Coronary artery (tissue), 2 donors: ENCODE results near the gene PFKM.

Experiments
- DNase-seq: peaks from one replicate; pipeline ENCODE4 v3.0.0-alpha.2; 2017; ENCODE audit warnings: low spot score
- H3K27ac ChIP-seq, 2 donors: fragments of 200-600 bp; sonication (generic); one replicate each; pipeline ENCODE4 v1.5.1; 2016 to 2019
- H3K4me3 ChIP-seq: fragments of 200-600 bp; sonication (generic); 2 replicates; pipeline ENCODE4 v1.5.1; 2016; ENCODE audit warnings: mild to moderate bottlenecking, moderate library complexity
- CTCF ChIP-seq: fragments of 200-600 bp; sonication (generic); IDR thresholded peaks from one replicate; pipeline ENCODE4 v1.5.1; 2019; ENCODE audit warnings: antibody characterized with exemption

Gene PFKM

GRCh38 chr12:48194799-48195201 is 75.6 kb downstream of the PFKM start:
- no peak for DNase-seq
- H3K27ac ChIP-seq, result no peak overlapping the region
- H3K4me3 ChIP-seq, result no peak overlapping the region
- no peak for TF ChIP-seq CTCF
